GM12891 (cell line): Measurements from ENCODE around the gene DMD.

ENCODE experiments used
- PAX5 ChIP-seq: IDR thresholded peaks from 2 replicates; pipeline ENCODE4 v1.6.1; 2011; ENCODE audit warnings: low read length, moderate library complexity, mild to moderate bottlenecking; ENCODE audit not compliant: insufficient read depth, severe bottlenecking
- POLR2A ChIP-seq: IDR thresholded peaks from 2 replicates; pipeline ENCODE4 v1.6.1; 2011; ENCODE audit warnings: low read depth, low read length, control low read depth
- POLR2AphosphoS5 ChIP-seq: IDR thresholded peaks from 2 replicates; pipeline ENCODE4 v1.6.1; 2011; ENCODE audit warnings: low read depth, low read length, control low read depth
- POU2F2 ChIP-seq: IDR thresholded peaks from 2 replicates; pipeline ENCODE4 v1.6.1; 2011; ENCODE audit warnings: low read depth, mild to moderate bottlenecking, control low read depth, low read length, moderate library complexity
- SPI1 ChIP-seq: IDR thresholded peaks from 2 replicates; pipeline ENCODE4 v1.6.1; 2011; ENCODE audit warnings: low read depth, low read length, control low read depth
- TAF1 ChIP-seq: IDR thresholded peaks from 2 replicates; pipeline ENCODE4 v1.6.1; 2011; ENCODE audit warnings: low read depth, low read length, control low read depth

- no peak for TF ChIP-seq POLR2AphosphoS5
- TF ChIP-seq POLR2A, result no peak
- TF ChIP-seq TAF1, result no peak
- TF ChIP-seq POU2F2, result no peak
- TF ChIP-seq SPI1, result no peak
- TF ChIP-seq PAX5, result no peak
Observed at GRCh38 chrX:32048285-32048684, 1163.1 kb downstream of the DMD start.
